Epithelial cell of esophagus (primary cell): ENCODE data around the gene SNAPIN.

Experiments
- DNase-seq: peaks from one replicate; pipeline ENCODE4 v3.0.0; 2010; ENCODE audit warnings: low read depth
- H3K4me3 ChIP-seq: 2 replicates; pipeline ENCODE4 v1.5.1; 2011; ENCODE audit warnings: mild to moderate bottlenecking, low read length, control low read depth
- TF ChIP-seq, protein P1 (sequence below): IDR thresholded peaks from 2 replicates; pipeline ENCODE4 v1.5.1; 2011; ENCODE audit warnings: low read depth, mild to moderate bottlenecking, low read length, control low read depth, inconsistent platforms; ENCODE audit not compliant: insufficient read depth; ENCODE audit errors: missing control alignments

SNAPIN gene

GRCh38 chr1:153616144-153616916 lies 42.2 kb upstream of the SNAPIN start, which contains the start of gene S100A14:
TSS of gene S100A14 (minus strand) at chr1:153616325. CDS start at chr1:153615858, 467 bp downstream.
- TF ChIP-seq, protein P1, sequence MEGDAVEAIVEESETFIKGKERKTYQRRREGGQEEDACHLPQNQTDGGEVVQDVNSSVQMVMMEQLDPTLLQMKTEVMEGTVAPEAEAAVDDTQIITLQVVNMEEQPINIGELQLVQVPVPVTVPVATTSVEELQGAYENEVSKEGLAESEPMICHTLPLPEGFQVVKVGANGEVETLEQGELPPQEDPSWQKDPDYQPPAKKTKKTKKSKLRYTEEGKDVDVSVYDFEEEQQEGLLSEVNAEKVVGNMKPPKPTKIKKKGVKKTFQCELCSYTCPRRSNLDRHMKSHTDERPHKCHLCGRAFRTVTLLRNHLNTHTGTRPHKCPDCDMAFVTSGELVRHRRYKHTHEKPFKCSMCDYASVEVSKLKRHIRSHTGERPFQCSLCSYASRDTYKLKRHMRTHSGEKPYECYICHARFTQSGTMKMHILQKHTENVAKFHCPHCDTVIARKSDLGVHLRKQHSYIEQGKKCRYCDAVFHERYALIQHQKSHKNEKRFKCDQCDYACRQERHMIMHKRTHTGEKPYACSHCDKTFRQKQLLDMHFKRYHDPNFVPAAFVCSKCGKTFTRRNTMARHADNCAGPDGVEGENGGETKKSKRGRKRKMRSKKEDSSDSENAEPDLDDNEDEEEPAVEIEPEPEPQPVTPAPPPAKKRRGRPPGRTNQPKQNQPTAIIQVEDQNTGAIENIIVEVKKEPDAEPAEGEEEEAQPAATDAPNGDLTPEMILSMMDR = no peak
- peak; percentile 96 for DNase-seq
- peak within 1 kb of the TSS; percentile 100 for H3K4me3 ChIP-seq

GRCh38 chr1:153616917-153617311 lies 41.6 kb upstream of the SNAPIN start:
- TF ChIP-seq, protein P1 = no peak
- peak overlapping the region; percentile 100 for H3K4me3 ChIP-seq
- peak; percentile 85 for DNase-seq

- DNase-seq = peak; percentile 86
- H3K4me3 ChIP-seq = no peak overlapping the region
These were observed 40.8 kb upstream of the SNAPIN start for GRCh38 chr1:153617663-153618062.

GRCh38 chr1:153619171-153619570 lies 39.3 kb upstream of the SNAPIN start:
- TF ChIP-seq, protein P1 = no peak
- no peak for DNase-seq
- H3K4me3 ChIP-seq = no peak overlapping the region

More at GRCh38 chr1:153617663-153618062, 40.8 kb upstream of the SNAPIN start:
- TF ChIP-seq, protein P1 = peak; percentile 86

GRCh38 chr1:153623101-153623500 lies 35.4 kb upstream of the SNAPIN start:
- no peak overlapping the region for H3K4me3 ChIP-seq
- TF ChIP-seq, protein P1 = no peak
- no peak for DNase-seq

DNA sequence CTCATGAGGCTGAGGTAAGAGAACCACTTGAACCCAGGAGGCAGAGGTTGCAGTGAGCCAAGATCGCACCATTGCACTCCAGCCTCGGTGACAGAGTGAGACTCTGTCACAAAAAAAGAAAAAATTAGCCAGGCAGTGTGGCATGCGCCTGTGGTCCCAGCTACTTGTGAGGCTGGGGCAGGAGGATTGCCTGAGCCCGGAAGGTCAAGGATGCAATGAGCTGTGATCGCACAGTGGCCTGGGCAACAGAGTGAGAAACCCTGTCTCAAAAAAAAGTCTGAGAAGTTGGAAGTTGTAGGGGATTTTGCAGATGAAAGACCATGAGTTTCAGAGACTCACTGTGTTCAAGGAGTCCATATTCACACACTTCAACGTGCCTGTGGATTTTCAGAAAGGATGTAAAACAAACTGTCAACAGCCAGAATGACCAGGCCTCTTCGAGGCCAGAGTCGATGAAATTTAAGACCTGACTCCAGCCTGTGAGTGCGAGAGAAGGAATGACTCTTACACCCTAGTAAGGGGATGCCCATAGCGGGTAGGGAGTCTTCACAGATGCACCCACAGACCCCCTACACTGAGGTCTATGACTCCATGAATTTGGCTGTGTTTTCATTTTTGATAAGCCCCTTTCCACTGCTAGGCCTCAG lies 33.4 kb upstream of the SNAPIN start:
- no peak for DNase-seq
- no peak overlapping the region for H3K4me3 ChIP-seq
- TF ChIP-seq, protein P1 = no peak

DNA sequence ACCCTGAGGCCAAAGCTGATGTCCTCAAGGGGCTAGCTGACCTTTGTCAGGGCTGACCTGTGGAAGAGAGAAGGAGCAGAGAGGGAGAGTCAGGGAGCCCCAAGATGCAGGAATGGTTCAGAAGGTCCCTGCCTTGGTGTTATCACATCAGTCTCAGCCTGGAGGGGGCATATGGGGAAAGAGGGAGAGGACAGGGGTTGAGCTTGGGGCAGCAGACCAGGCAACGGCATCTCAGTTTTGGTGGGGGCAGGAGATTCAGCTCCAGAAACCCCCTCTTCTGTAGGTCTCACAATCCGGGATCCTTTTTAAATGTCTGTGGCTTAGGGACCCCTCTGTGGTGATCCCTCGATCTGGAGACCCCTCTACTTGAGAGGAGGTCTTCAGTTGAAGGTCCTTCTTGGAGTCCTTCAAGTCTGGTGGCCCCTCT lies 32.0 kb upstream of the SNAPIN start:
- no peak for DNase-seq
- peak overlapping the region; percentile 62 for H3K4me3 ChIP-seq
- TF ChIP-seq, protein P1 = no peak
